ENCODE results near the gene UNC13C.

UNC13C gene

DNA sequence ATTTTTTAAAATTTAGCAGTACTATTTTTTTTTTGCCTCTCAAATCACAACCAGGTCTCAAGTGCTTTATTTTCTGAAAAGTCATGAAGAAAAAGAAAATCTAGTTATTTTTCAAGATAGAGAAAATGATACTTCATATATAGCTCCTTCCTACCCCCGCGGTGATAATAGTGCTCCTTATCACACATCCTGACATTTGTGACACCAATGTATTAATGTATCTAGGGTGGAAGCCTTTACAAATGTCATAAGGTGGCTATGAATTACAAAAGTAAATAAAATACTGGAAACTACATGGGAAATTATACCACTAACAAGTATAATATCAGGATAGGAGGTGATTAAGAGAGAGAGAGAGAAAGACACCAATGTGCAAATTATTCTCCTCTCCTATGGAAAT, 582.2 kb downstream of the UNC13C start:
- ATAC-seq (ENCODE audit: low read depth) (no peak), DNase-seq (ENCODE audit: low spot score) (no peak)
- Histone ChIP-seq H3K36me3 (ENCODE audit: low read depth) (no peaks in the 10 kb centered on the region), H3K27me3 (ENCODE audit: insufficient read depth, poor library complexity, severe bottlenecking) (no peaks in the 10 kb centered on the region), H3K4me1 (ENCODE audit: insufficient read depth, poor library complexity, severe bottlenecking) (no peaks in the 10 kb centered on the region), H3K27ac (ENCODE audit: poor library complexity, severe bottlenecking) (no peak overlapping the region), H3K4me3 (ENCODE audit: severe bottlenecking) (no peak overlapping the region), H3K9me3 (ENCODE audit: severe bottlenecking) (no peaks in the 10 kb centered on the region)
- TF ChIP-seq, protein P1, sequence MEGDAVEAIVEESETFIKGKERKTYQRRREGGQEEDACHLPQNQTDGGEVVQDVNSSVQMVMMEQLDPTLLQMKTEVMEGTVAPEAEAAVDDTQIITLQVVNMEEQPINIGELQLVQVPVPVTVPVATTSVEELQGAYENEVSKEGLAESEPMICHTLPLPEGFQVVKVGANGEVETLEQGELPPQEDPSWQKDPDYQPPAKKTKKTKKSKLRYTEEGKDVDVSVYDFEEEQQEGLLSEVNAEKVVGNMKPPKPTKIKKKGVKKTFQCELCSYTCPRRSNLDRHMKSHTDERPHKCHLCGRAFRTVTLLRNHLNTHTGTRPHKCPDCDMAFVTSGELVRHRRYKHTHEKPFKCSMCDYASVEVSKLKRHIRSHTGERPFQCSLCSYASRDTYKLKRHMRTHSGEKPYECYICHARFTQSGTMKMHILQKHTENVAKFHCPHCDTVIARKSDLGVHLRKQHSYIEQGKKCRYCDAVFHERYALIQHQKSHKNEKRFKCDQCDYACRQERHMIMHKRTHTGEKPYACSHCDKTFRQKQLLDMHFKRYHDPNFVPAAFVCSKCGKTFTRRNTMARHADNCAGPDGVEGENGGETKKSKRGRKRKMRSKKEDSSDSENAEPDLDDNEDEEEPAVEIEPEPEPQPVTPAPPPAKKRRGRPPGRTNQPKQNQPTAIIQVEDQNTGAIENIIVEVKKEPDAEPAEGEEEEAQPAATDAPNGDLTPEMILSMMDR (IDR thresholded peaks at IDR 0.05; ENCODE audit: poor library complexity, severe bottlenecking) = no peak

- H3K9me3 ChIP-seq (ENCODE audit: severe bottlenecking) = no peaks in the 10 kb centered on the region
- H3K36me3 ChIP-seq (ENCODE audit: low read depth) = no peaks in the 10 kb centered on the region
- H3K4me1 ChIP-seq (ENCODE audit: insufficient read depth, poor library complexity, severe bottlenecking) = no peaks in the 10 kb centered on the region
- TF ChIP-seq, protein P1 (IDR thresholded peaks at IDR 0.05; ENCODE audit: poor library complexity, severe bottlenecking) = no peak
- no peak for DNase-seq (ENCODE audit: low spot score)
- peaks cover 9% of the 10 kb centered on the region for H3K27me3 ChIP-seq (ENCODE audit: insufficient read depth, poor library complexity, severe bottlenecking)
- H3K4me3 ChIP-seq (ENCODE audit: severe bottlenecking) = no peak overlapping the region
- no peak for ATAC-seq (ENCODE audit: low read depth)
- H3K27ac ChIP-seq (ENCODE audit: poor library complexity, severe bottlenecking) = no peak overlapping the region
Observed at GRCh38 chr15:54564166-54564565, 585.9 kb downstream of the UNC13C start.

DNA sequence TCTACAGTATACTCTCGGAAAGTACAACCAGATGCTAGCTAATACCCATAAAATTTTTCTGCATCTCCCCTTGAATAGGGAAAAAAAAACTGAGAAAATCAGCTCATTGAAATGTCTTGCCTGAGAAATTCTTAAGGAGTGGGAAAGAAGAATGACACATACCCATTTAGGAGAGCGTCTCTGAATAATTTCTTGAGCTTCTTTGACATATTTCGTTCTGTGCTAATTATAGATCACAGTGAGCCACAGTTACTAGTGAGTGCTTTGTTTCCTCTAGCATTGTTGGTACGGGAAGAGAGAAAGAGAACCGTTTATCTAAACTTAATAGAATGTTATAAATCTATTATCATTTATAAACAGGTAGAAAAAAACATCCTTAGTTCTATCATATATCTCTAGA, 588.4 kb downstream of the UNC13C start:
- H3K4me1 ChIP-seq (ENCODE audit: insufficient read depth, poor library complexity, severe bottlenecking) = no peaks in the 10 kb centered on the region
- H3K36me3 ChIP-seq (ENCODE audit: low read depth) = no peaks in the 10 kb centered on the region
- H3K9me3 ChIP-seq (ENCODE audit: severe bottlenecking) = no peaks in the 10 kb centered on the region
- no peak overlapping the region for H3K4me3 ChIP-seq (ENCODE audit: severe bottlenecking)
- DNase-seq (ENCODE audit: low spot score) = no peak
- ATAC-seq (ENCODE audit: low read depth) = no peak
- TF ChIP-seq, protein P1 (IDR thresholded peaks at IDR 0.05; ENCODE audit: poor library complexity, severe bottlenecking) = no peak
- peaks cover 9% of the 10 kb centered on the region for H3K27me3 ChIP-seq (ENCODE audit: insufficient read depth, poor library complexity, severe bottlenecking)
- H3K27ac ChIP-seq (ENCODE audit: poor library complexity, severe bottlenecking) = no peak overlapping the region

DNA sequence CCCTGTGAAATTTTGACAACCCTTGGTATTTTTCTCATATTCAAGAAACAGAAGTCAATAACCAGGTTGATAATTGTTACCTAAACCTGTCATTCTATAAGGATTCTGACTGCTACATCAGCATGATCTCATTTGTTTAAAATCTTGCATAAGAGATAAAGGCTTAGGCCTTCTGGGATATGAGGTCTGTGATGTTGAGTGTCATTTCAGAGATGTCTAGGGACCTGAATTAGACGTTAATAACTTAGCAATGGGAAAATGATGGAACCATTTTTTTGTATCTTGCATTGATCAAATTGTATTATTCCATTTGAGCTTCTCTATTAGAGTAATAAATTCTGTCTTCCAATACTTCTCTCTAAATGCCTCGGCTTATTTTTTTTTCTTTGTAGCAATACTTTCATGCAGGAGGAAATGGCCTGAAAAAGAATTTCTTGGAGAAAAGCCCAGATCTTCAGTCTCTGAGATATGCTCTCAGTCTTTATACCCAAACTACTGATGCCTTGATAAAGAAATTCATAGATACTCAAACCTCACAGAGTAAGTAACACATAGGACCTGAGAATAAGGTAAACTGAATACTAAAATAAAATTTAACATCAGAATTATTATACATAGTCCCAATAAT, 589.3 kb downstream of the UNC13C start:
- no peak for ATAC-seq (ENCODE audit: low read depth)

GRCh38 chr15:54568381-54568780, 590.1 kb downstream of the UNC13C start:
- Histone ChIP-seq H3K9me3 (ENCODE audit: severe bottlenecking) (no peaks in the 10 kb centered on the region), H3K27ac (ENCODE audit: poor library complexity, severe bottlenecking) (no peak overlapping the region), H3K4me1 (ENCODE audit: insufficient read depth, poor library complexity, severe bottlenecking) (no peaks in the 10 kb centered on the region), H3K27me3 (ENCODE audit: insufficient read depth, poor library complexity, severe bottlenecking) (peaks cover 12% of the 10 kb centered on the region), H3K4me3 (ENCODE audit: severe bottlenecking) (no peak overlapping the region), H3K36me3 (ENCODE audit: low read depth) (no peaks in the 10 kb centered on the region)
- ATAC-seq (ENCODE audit: low read depth) = no peak
- TF ChIP-seq, protein P1 (IDR thresholded peaks at IDR 0.05; ENCODE audit: poor library complexity, severe bottlenecking) = no peak
- DNase-seq (ENCODE audit: low spot score) = no peak

More for the DNA sequence above, 589.3 kb downstream of the UNC13C start:
- TF ChIP-seq, protein P1 (IDR thresholded peaks at IDR 0.05; ENCODE audit: poor library complexity, severe bottlenecking) = no peak
- no peak overlapping the region for H3K27ac ChIP-seq (ENCODE audit: poor library complexity, severe bottlenecking)
- H3K27me3 ChIP-seq (ENCODE audit: insufficient read depth, poor library complexity, severe bottlenecking) = peaks cover 9% of the 10 kb centered on the region
- H3K4me3 ChIP-seq (ENCODE audit: severe bottlenecking) = no peak overlapping the region
- no peak for DNase-seq (ENCODE audit: low spot score)
- H3K9me3 ChIP-seq (ENCODE audit: severe bottlenecking) = no peaks in the 10 kb centered on the region
- no peaks in the 10 kb centered on the region for H3K36me3 ChIP-seq (ENCODE audit: low read depth)
- no peaks in the 10 kb centered on the region for H3K4me1 ChIP-seq (ENCODE audit: insufficient read depth, poor library complexity, severe bottlenecking)
